HEK293T (cell line): ENCODE results near the gene SRP54.
"Not testable (repeated sequence)": the region's sequence is repeated elsewhere in the genome, so short reads cannot be mapped to it uniquely, and the experiment has no call there.

Experiments used
- ARNT ChIP-seq: fragments of 450-650 bp; IDR thresholded peaks from 2 replicates; pipeline ENCODE4 v1.6.1; 2017; ENCODE audit warnings: mild to moderate bottlenecking
- BHLHE40 ChIP-seq: fragments of 450-650 bp; IDR thresholded peaks from 2 replicates; pipeline ENCODE4 v1.6.1; 2016; ENCODE audit warnings: mild to moderate bottlenecking, moderate library complexity, borderline replicate concordance
- CTBP1 ChIP-seq: fragments of 450-650 bp; IDR thresholded peaks from 2 replicates; pipeline ENCODE4 v1.6.1; 2016; ENCODE audit warnings: borderline replicate concordance
- ELF4 ChIP-seq: fragments of 450-650 bp; IDR thresholded peaks from 2 replicates; pipeline ENCODE4 v1.6.1; 2017; ENCODE audit warnings: antibody characterized with exemption
- FOXA1 ChIP-seq: fragments of 450-650 bp; IDR thresholded peaks from 2 replicates; pipeline ENCODE4 v1.6.1; 2016; ENCODE audit warnings: mild to moderate bottlenecking
- FOXK2 ChIP-seq: fragments of 450-650 bp; IDR thresholded peaks from 2 replicates; pipeline ENCODE4 v1.6.1; 2016; ENCODE audit warnings: mild to moderate bottlenecking
- FOXM1 ChIP-seq: fragments of 450-650 bp; IDR thresholded peaks from 2 replicates; pipeline ENCODE4 v1.6.1; 2017; ENCODE audit warnings: mild to moderate bottlenecking, borderline replicate concordance
- L3MBTL2 ChIP-seq: fragments of 450-650 bp; conservative IDR thresholded peaks from 2 replicates; pipeline ENCODE4 v1.6.1; 2016; ENCODE audit warnings: mild to moderate bottlenecking
- LEF1 ChIP-seq: fragments of 450-650 bp; IDR thresholded peaks from 2 replicates; pipeline ENCODE4 v1.6.1; 2017; ENCODE audit warnings: mild to moderate bottlenecking, borderline replicate concordance
- SP1 ChIP-seq: fragments of 450-650 bp; IDR thresholded peaks from 2 replicates; pipeline ENCODE4 v1.6.1; 2017
- SUZ12 ChIP-seq: fragments of 450-650 bp; IDR thresholded peaks from 2 replicates; pipeline ENCODE4 v1.6.1; 2016; ENCODE audit warnings: mild to moderate bottlenecking
- TARDBP ChIP-seq: fragments of 450-650 bp; IDR thresholded peaks from 2 replicates; pipeline ENCODE4 v1.6.1; 2016
- ZNF384 ChIP-seq: fragments of 450-650 bp; IDR thresholded peaks from 2 replicates; pipeline ENCODE4 v1.6.1; 2016

DNA sequence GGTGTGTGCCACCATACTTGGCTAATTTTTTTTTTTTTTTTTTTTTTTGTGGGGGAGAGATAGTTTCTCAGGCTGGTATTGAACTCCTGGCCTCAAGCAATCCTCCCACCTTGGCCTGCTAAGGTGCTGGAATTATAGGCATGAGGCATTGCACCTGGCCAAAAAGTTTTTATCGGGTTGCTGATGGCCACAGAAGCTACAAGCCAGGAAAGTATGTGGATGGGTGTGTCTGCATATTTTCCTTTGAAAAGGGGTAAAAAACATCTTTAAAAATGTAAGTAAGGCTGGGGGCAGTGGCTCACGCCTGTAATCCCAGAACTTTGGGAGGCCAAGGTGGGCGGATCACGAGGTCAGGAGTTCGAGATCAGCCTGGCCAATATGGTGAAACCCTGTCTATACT, 20.7 kb upstream of the SRP54 start:
- not testable (repeated sequence) for TF ChIP-seq ELF4, LEF1, SP1, L3MBTL2, FOXK2, FOXM1, BHLHE40, ARNT, CTBP1, FOXA1, TARDBP, ZNF384, SUZ12
